ENCODE measurements around the gene THSD4.

THSD4 gene

DNA sequence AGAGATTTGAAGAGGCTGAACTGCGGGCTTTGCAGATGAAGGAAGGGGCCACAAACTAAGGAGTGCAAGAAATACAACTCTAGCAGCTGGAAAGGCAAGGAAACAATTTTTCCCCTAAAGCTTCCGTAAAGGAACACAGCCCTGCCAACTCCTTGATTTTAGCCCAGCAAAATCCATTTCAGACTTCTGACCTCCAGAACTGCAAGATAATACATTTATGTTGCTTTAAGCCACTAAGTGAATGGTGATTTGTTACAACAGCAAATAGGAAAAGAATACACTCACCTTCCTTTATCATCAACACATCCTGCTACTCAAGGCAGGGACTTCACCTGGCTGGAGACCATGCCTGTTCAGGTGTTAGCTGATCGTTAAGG lies 575.8 kb downstream of the THSD4 start:
- Mint-ChIP-seq H3K27me3 (peaks cover 28% of the 10 kb centered on the region), H3K4me3 (no peak overlapping the region)

GRCh38 chr15:71691458-71692417 lies 576.5 kb downstream of the THSD4 start:
- Mint-ChIP-seq H3K27ac (no peak overlapping the region), H3K36me3 (no peaks in the 10 kb centered on the region), H3K27me3 (peaks cover 34% of the 10 kb centered on the region), H3K9me3 (peaks cover 2% of the 10 kb centered on the region), H3K4me3 (no peak overlapping the region), H3K4me1 (no peaks in the 10 kb centered on the region)
- CTCF ChIA-PET, result no interaction called here
- no peak for DNase-seq

More for the DNA sequence above, 575.8 kb downstream of the THSD4 start:
- no peak for DNase-seq
- CTCF ChIA-PET, result no interaction called here
- Mint-ChIP-seq H3K36me3 (no peaks in the 10 kb centered on the region), H3K4me1 (no peaks in the 10 kb centered on the region), H3K9me3 (peaks cover 2% of the 10 kb centered on the region), H3K27ac (no peak overlapping the region)

DNA sequence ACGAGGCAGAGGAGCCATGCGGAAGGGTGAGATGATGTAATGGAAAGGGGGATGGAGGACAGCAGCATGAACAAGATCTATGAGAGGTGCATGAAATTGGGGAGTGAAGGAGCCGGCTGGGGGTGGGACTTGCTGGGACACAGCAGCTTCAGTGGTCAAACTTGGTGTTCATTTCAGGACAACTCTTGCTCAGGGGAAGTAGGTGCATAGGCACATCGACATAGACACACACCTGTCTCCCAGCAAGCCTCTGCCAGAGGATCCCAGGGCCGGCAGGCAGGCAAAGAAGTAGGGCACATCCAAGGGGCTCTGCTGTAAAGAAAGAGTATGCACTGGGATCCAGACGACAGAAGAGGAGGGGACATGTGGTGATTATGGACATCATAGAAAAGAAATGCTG lies 582.0 kb downstream of the THSD4 start:
- H3K4me3 Mint-ChIP-seq, result no peak overlapping the region
- H3K4me1 Mint-ChIP-seq, result no peaks in the 10 kb centered on the region
- no peaks in the 10 kb centered on the region for H3K36me3 Mint-ChIP-seq
- CTCF ChIA-PET, result no interaction called here
- no peak for DNase-seq
- H3K27me3 Mint-ChIP-seq, result peaks cover 22% of the 10 kb centered on the region
- no peak overlapping the region for H3K27ac Mint-ChIP-seq
- H3K9me3 Mint-ChIP-seq, result no peaks in the 10 kb centered on the region

DNA sequence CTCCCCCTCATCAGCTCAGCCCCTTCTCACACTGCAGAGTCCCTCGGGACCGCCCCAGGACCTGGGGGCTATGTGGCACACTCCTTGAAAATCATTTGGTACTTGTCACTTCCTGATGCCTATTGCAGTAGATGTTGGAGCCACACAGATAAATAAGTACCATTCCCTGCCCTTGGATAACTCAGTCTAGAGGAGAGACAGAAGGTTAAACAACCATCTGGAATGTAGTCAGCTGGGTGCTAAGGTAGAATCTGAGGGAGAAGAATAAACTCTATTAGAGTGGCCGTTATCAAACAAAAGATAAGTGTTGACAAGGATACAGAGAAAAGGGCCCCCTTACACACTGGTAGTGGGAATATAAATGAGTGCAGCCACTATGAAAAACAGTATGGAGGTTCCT lies 582.8 kb downstream of the THSD4 start:
- H3K27ac Mint-ChIP-seq, result no peak overlapping the region
- H3K9me3 Mint-ChIP-seq, result no peaks in the 10 kb centered on the region
- no peak overlapping the region for H3K4me3 Mint-ChIP-seq
- no peaks in the 10 kb centered on the region for H3K4me1 Mint-ChIP-seq
- peaks cover 22% of the 10 kb centered on the region for H3K27me3 Mint-ChIP-seq
- no peaks in the 10 kb centered on the region for H3K36me3 Mint-ChIP-seq
- CTCF ChIA-PET, result interaction anchor here (0.7 kb wide), 1 partner anchor 11 kb away, joined by 3 read pairs; no protein-coding TSS in a partner anchor
- DNase-seq, result no peak

DNA sequence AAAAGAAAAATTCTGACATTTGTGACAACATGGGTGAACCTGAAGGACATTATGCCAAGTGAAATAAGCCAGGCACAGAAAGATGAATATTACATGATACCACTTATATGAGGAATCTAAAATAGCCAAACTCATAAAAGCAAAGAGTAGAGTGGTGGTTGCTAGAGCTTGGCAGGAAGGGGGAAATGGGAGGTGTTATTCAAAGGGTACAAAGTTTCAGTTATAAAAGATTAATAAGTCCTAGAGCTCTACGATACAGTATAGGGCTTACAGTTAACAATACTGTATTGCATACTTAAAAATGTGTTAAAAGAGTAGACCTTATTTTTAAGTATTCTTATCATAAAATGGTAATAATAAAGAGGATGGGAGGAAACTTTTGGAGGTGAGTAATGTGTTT lies 583.5 kb downstream of the THSD4 start:
- Mint-ChIP-seq H3K4me3 (no peak overlapping the region), H3K9me3 (no peaks in the 10 kb centered on the region), H3K27me3 (peaks cover 22% of the 10 kb centered on the region), H3K27ac (no peak overlapping the region), H3K4me1 (no peaks in the 10 kb centered on the region), H3K36me3 (no peaks in the 10 kb centered on the region)
- no peak for DNase-seq
- CTCF ChIA-PET, result no interaction called here

DNA sequence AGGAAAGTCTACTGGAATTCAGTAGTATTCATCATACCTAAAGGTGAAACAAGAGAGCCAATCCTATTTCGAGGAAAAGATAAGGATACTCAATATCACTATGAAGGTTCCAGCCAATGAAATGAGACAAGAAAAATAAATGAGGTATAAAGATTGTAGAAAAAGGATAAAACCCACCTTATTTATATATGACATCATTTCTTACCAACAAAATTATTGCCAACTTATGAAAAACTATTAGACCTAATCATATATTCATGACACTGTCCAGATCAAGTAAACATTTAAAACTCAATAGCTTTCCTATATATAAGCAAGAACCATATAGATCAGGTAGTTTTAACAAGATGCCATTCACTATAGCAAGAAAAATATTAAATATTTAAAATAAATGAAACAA lies 584.7 kb downstream of the THSD4 start:
- Mint-ChIP-seq H3K4me1 (no peaks in the 10 kb centered on the region), H3K27ac (no peak overlapping the region), H3K36me3 (no peaks in the 10 kb centered on the region), H3K9me3 (no peaks in the 10 kb centered on the region), H3K27me3 (peaks cover 22% of the 10 kb centered on the region), H3K4me3 (no peak overlapping the region)
- CTCF ChIA-PET, result no interaction called here
- DNase-seq, result no peak

GRCh38 chr15:71701808-71702207 lies 586.5 kb downstream of the THSD4 start:
- Mint-ChIP-seq H3K27me3 (peaks cover 16% of the 10 kb centered on the region), H3K36me3 (no peaks in the 10 kb centered on the region)

GRCh38 chr15:71702496-71702895 lies 587.2 kb downstream of the THSD4 start:
- Mint-ChIP-seq H3K36me3 (no peaks in the 10 kb centered on the region), H3K27me3 (peaks cover 13% of the 10 kb centered on the region), H3K9me3 (no peaks in the 10 kb centered on the region), H3K27ac (no peak overlapping the region), H3K4me1 (no peaks in the 10 kb centered on the region), H3K4me3 (no peak overlapping the region)
- CTCF ChIA-PET, result no interaction called here
- DNase-seq, result no peak

More at GRCh38 chr15:71701808-71702207, 586.5 kb downstream of the THSD4 start:
- CTCF ChIA-PET, result no interaction called here
- no peak overlapping the region for H3K27ac Mint-ChIP-seq
- no peak overlapping the region for H3K4me3 Mint-ChIP-seq
- no peak for DNase-seq
- H3K9me3 Mint-ChIP-seq, result no peaks in the 10 kb centered on the region
- H3K4me1 Mint-ChIP-seq, result no peaks in the 10 kb centered on the region

DNA sequence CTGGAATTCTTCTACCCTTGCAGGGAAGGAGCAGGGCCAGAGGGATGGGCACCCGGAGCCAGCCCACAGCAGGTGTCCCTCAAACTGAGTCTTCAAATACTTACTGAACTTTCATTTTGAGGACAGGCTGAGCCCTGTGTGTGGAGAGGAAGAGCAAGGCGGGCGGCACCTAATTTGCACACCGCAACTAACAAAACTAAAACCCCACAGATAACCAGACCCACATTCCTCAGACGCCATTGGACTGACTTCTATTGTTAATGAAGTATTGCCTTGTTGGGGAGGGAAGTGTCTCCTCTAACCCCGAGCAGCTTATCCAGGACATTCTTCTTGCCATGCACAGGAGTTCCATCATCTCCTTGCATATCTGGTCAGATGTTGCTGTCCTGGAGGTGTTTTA lies 589.9 kb downstream of the THSD4 start:
- Mint-ChIP-seq H3K4me3 (no peak overlapping the region), H3K36me3 (no peaks in the 10 kb centered on the region), H3K4me1 (no peaks in the 10 kb centered on the region), H3K27me3 (peaks cover 18% of the 10 kb centered on the region), H3K9me3 (no peaks in the 10 kb centered on the region), H3K27ac (no peak overlapping the region)
- CTCF ChIA-PET, result interaction anchor here (0.8 kb wide), 1 partner anchor 24 kb away, joined by 3 read pairs; no protein-coding TSS in a partner anchor
- DNase-seq, result no peak

- no peak overlapping the region for H3K27ac Mint-ChIP-seq
- DNase-seq, result no peak
- peaks cover 18% of the 10 kb centered on the region for H3K27me3 Mint-ChIP-seq
- H3K36me3 Mint-ChIP-seq, result no peaks in the 10 kb centered on the region
- no peaks in the 10 kb centered on the region for H3K9me3 Mint-ChIP-seq
- H3K4me3 Mint-ChIP-seq, result no peak overlapping the region
- H3K4me1 Mint-ChIP-seq, result no peaks in the 10 kb centered on the region
- CTCF ChIA-PET, result interaction anchor here (1.3 kb wide), 1 partner anchor 130 kb away, joined by 5 read pairs; no protein-coding TSS in a partner anchor
Observed at GRCh38 chr15:71706461-71707229, 591.4 kb downstream of the THSD4 start.

DNA sequence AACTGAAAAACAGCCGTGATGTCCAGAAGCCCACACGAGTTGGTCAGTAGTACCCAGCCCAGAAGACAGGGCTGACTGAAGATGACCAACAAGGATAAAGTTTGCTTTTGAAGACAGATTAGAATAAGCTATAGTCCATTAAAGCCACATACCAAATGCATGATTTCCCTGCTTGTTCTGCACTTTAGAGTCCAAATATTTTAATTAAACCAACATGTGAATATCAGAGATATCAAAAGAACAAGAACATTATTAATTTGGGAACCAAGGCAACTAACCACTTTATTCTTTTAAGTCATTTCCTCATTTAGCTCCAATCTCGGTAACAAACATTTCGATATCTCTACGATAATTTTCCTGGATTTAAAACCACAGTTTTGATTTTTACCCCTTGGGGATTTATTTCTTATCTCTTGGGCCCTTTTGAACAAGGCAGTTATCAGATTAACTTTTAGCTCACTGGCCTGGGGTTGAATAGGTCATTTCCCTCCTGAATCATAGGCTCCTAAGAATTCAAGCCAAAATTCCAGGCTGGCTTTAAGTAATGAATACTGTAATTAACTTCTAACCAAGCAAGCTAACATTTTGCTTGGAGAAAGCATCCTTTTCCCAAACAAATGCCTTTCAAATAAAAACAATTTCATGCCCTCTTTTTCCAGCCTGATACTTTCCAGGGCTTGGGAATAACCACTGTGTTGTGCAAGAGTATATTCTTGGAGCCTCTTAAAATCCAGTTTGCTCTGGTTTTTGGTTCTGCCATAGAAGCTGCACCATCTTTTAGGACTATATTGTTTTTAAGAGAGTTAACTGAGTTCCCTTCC lies 592.2 kb downstream of the THSD4 start:
- Mint-ChIP-seq H3K27me3 (peaks cover 13% of the 10 kb centered on the region), H3K36me3 (no peaks in the 10 kb centered on the region), H3K4me3 (no peak overlapping the region), H3K4me1 (no peaks in the 10 kb centered on the region), H3K27ac (no peak overlapping the region), H3K9me3 (no peaks in the 10 kb centered on the region)
- CTCF ChIA-PET, result interaction anchor here (0.8 kb wide), 1 partner anchor 204 kb away, joined by 3 read pairs; no protein-coding TSS in a partner anchor
- no peak for DNase-seq

DNA sequence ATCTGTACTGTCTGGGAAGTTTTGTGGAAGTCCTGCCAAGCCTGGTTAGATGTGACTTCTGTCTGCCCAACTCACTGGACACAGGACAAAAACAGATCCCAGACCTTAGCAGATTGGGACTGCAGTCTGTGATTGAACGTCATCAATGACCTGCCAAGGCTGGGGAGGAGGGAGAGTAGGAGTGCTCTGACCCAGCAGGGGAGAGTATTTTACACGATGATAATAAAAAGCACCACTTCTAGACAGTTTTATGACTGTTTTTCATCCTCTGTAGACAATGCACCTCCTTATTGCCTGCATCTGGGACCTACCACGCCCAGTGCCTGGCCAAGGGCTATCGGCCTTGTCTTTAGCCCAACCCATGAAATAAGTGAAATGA lies 592.8 kb downstream of the THSD4 start:
- Mint-ChIP-seq H3K36me3 (no peaks in the 10 kb centered on the region), H3K9me3 (no peaks in the 10 kb centered on the region), H3K4me3 (no peak overlapping the region), H3K27ac (no peak overlapping the region), H3K4me1 (no peaks in the 10 kb centered on the region), H3K27me3 (peaks cover 9% of the 10 kb centered on the region)
- DNase-seq, result no peak
- CTCF ChIA-PET, result interaction anchor here (0.8 kb wide), 1 partner anchor 204 kb away, joined by 3 read pairs; no protein-coding TSS in a partner anchor

DNA sequence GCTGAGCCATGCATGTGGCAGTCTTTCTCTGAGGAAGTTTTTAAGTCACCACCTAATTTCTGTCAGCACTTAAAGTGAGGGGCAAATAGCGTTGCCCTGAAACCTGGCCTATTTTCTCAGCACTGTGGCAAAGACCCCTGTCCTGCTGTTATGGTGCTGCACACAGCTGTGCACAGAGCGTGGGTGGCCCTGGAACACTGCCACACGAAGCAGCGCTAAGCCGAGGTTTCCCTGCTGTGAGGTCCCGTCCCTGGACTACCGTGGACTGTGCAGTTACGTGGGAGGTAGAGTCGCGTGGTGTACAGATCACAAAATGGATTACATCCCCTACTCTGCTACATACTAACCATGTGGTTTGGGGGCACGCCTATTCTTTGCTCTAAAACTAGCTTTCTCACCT lies 593.5 kb downstream of the THSD4 start:
- CTCF ChIA-PET, result interaction anchor here (0.6 kb wide), 1 partner anchor 11 kb away, joined by 3 read pairs; no protein-coding TSS in a partner anchor
- H3K36me3 Mint-ChIP-seq, result no peaks in the 10 kb centered on the region
- H3K4me3 Mint-ChIP-seq, result no peak overlapping the region
- DNase-seq, result no peak
- no peaks in the 10 kb centered on the region for H3K9me3 Mint-ChIP-seq
- H3K4me1 Mint-ChIP-seq, result no peaks in the 10 kb centered on the region
- no peak overlapping the region for H3K27ac Mint-ChIP-seq
- peaks cover 9% of the 10 kb centered on the region for H3K27me3 Mint-ChIP-seq

Measured in activated naive CD4-positive, alpha-beta T cell treated with anti-CD3 and anti-CD28 coated beads, Interleukin-2, amount 10 ng/mL, durations not matched to agents 7 days and 5 days (primary cell).